Measurements from ENCODE around the gene CZIB. TPM values are rescaled to one million over a fixed set of nuclear protein-coding genes. Genes with fewer than 3 reads are reported as not detected.
A peak's percentile ranks its signal among the peaks of the same experiment; 100 is the strongest.
"Not testable (repeated sequence)": the region's sequence is repeated elsewhere in the genome, so short reads cannot be mapped to it uniquely, and the experiment has no call there.

Gene CZIB
- polyA plus RNA-seq, 3 donors = 86.6 to 90.5 (median 90.2) TPM

DNA sequence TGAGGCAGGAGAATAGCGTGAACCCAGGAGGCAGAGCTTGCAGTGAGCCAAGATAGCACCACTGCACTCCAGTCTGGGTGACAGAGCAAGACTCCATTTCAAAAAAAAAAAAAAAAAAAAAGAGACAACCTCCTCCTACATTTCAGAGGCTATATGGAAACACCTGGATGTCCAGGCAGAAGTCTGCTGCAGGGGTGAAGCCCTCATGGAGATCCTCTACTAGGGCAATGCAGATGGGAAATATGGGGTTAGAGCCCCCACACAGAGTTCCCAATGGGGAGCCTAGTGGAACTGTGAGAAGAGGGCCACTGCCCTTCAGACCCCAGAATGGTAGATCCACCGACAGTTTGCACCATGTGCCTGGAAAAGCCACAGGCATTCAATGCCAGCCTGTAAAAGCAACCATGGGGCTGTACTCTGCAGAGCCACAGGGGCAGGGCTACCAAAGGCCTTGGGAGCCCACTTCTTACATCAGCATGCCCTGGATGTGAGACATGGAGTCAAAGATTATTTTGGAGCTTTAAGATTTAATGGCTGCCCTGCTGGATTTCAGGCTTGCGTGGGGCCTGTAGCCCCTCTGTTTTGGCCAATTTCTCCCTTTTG is 14.2 kb downstream of the CZIB start:
- not testable (repeated sequence) for DNase-seq (ENCODE audit: extremely low read depth in 1 of 11, low read depth in 9 of 11, low spot score in 4 of 11)

DNA sequence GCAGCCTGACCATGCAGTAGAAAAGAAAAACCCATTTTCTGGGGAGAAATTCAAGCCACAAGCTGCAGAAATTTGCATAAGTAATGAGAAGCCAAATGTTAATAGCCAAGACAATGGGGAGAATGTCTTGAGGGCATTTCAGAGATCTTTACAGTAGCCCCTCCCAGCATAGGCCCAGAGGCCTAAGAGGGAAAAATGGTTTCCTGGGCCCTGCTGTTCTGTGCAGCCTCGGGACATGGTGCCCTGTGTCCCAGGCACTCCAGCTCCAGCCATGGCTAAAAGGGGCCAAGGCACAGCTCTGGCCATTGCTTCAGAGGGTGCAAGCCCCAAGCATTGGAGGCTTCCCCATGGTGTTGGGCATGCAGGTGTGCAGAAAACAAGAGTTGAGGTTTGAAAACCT is 14.9 kb downstream of the CZIB start:
- not testable (repeated sequence) for DNase-seq (ENCODE audit: extremely low read depth in 1 of 11, low read depth in 9 of 11, low spot score in 4 of 11)

DNA sequence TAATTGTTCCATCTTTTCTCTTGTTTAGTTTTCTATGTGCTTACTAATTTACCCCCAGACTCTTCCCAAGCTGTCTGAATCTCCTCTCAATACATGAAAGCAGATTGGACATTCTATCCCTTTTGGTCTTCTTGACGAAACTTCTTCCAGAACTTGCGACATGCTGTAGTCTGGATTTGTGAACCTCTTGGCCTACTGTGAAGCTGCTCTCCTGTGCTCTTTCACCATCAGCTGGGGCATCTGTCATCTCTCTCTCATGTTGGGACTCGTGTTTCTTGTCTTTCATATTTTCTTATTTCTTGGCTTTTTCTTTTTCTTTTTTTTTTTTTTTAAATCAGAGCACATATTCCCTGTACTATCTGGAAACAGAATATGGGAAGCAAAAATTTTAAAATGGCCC is 17.0 kb downstream of the CZIB start:
- no peak for DNase-seq (ENCODE audit: extremely low read depth in 1 of 11, low read depth in 9 of 11, low spot score in 4 of 11)

DNA sequence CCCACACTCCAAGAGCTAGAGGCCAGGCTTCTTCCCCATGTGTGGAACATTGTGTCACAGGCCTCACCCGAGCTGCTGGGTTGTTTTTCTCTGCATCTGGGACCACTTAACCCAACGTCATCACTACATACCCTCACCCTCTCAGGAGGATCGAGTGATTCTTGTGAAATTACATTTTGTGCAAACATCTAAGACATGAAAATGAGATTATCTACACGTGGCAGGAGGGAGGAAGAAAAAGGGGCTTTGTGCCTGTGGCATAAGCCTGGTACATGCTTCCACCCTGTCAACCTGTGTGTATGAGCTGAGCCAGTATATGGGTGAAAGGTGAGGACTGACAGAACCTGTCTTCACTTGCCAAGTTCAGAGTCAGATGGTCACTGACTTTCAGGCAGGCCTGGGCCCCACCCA is 22.2 kb downstream of the CZIB start:
- DNase-seq (ENCODE audit: extremely low read depth in 1 of 11, low read depth in 9 of 11, low spot score in 4 of 11) = no peak

DNA sequence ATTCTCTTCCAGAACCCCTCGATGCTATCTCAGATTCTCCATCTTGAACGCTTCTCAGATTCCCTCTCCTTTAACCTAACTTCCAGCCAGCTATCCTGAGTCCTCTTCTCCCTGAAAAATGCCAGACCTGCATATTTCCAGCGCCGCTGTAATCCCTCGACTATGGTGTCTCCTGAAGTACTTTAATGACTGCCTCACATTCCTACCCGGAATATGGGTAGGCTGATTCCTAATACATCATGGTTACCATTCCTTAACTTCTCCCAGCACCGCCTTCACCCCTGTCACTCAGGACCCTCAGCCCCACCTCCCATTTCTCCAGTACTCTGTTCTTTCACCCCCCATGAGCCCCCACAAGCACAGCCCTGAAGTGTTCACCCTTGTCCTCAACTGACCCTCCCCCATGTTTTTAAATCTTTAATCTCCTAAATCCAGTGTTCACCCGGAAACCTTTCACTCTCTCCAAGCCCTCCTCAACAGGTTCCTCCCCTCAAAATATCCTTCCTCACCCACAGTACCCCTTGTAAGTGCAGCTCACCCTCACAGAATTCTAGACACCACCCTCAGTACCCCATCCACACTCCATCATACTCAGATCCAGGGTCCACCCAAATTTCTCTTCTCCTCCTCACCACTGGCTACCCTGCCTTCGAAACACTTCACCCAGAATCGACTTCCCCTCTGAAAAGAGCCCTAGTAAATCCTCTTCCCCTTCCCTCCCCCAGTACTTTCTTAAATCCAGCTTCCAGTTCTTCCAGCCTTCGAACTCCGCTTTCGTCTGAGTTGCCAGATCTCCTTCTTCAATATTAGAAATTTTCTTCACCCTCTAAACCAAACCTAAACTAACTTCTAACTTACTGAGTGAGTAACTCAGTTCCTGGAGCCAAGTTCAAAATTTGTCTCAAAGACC is 22.9 kb downstream of the CZIB start:
- no peak for DNase-seq (ENCODE audit: extremely low read depth in 1 of 11, low read depth in 9 of 11, low spot score in 4 of 11)

DNA sequence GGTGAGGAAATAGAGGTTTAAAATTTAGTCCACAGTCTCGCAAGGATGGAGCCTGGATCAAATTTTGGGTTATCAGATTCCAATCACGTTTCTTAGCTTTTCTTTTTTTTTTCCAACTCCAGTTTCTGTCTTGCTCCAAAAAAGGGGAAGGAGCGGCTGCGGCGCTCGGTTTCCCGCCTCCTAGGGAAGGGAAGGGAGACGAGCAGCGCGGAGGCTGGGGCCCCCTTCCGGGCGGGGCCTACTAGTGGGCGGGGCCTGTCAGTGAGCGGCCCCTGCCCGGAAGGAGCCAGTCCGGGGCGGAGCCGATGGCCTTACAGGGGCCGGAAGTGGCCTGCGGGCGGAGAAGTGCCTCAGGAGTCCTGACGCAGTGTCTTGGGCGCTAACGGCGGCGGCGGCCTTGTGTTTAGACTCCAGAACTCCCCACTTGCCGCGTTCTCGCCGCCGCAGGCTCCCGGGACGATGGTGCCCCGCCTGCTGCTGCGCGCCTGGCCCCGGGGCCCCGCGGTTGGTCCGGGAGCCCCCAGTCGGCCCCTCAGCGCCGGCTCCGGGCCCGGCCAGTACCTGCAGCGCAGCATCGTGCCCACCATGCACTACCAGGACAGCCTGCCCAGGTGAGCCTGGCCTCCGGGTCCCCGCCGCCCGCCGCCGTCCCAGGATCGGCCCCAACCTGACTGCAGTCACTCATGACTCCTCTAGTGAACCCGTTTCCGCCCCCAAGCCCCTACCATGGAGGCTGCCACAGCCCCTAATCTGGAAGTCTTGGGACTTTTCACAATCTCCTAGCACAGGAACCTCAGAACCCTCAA is 23.7 kb downstream of the CZIB start, which contains the start of gene CPT2:
Gene CPT2, plus strand, starts transcription at position 340 of the 806 bp plus-strand sequence. Its CDS starts 120 bp downstream, at position 460.
- peak; percentile 59 to 91 (median 85) for DNase-seq (ENCODE audit: extremely low read depth in 1 of 11, low read depth in 9 of 11, low spot score in 4 of 11)

DNA sequence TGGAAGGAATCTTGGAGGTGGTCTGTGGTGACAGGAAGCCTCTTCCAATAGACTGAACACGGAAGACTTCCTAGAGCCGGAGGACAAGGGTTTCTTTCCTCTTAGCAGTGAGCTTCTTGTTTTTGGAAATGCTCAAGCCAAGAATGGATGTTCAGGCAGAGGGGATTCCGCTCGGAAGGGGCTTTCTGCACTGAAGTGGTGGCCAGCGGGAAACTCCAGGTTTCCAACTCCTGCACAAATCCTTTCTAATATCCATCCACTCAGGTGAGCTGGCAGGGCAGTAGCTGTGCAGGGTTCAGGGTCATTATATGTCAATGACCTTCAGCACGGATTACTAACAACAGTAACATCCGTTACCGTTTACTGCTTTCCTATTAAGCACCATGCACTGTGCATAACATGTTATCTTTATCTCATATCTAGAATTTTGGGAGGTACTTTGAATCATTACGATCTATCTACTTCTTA is 24.4 kb downstream of the CZIB start:
- no peak for DNase-seq (ENCODE audit: extremely low read depth in 1 of 11, low read depth in 9 of 11, low spot score in 4 of 11)

DNA sequence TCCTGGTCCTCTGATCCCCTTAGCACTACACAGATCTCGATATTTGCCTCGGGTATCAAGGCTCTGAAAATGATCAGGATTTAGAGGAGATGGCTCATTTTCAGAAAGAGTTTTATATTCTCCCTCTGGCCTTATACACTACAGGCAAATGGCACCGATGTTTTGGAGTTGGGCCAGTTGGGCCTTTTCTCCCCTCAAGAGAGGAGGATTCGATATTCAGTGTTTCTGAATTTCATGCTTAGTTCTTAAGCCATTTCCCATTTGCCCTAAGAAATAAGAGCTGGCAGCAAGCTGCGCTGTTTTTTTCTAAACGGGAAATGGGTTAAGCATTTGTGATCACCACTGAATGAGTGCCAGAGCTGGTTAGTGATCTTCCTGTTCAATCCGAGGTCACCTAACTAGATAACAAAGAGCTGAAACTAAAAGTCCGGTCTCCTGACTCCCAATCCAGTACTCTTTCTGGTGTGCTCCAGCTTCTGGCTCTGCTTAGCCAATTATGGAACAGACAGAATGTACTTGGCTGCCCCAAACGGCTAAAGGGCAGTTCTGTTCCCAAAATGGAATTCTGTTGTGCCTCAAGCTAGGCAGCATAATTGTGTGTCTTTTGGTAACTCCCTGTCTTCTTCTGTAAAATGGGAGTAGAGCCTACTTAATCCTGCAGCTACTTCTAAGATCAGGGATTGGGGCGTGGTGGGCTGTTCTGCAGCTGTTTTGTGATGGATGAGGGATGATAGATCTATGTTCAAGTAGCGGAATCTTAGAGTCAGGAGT is 25.0 kb downstream of the CZIB start:
- DNase-seq (ENCODE audit: extremely low read depth in 1 of 11, low read depth in 9 of 11, low spot score in 4 of 11) = no peak

DNA sequence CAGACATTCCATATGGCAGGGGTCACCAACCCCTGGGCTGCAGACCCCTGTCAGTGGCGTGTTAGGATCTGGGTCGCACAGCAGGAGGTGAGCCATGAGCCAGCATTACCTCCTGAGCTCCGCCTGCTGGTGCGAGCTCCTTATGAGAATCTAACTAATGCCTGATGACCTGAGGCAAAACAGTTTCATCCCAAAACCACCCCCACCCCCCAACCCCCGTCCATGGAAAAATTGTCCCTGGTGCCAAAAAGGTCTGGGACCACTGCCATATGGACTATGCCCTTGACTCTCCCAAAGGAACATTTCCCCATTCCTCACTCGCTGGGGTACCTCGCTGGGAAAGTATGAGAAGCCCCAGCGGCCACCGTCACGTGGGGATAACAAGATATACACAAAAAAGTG is 30.2 kb downstream of the CZIB start:
- no peak for DNase-seq (ENCODE audit: extremely low read depth in 1 of 11, low read depth in 9 of 11, low spot score in 4 of 11)

DNA sequence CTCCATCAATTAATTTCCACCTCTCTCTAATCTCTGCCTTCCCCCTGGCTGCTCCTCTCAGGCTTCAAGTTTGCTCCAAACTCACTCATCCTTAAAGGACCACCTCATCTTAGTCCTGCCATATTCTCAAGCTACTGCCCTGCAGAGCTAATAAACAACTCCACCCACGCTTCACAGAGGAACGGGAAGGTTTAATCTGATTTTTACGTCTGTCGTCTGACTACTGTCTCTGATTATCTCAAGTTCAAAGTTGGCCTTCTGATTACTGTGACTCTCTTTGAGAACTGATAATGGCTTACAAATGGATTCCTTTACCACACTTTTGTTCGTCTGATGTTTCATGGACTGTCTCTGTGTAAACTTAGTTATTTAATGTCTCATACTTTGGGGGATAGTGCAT is 31.4 kb downstream of the CZIB start:
- DNase-seq (ENCODE audit: extremely low read depth in 1 of 11, low read depth in 9 of 11, low spot score in 4 of 11) = no peak

DNA sequence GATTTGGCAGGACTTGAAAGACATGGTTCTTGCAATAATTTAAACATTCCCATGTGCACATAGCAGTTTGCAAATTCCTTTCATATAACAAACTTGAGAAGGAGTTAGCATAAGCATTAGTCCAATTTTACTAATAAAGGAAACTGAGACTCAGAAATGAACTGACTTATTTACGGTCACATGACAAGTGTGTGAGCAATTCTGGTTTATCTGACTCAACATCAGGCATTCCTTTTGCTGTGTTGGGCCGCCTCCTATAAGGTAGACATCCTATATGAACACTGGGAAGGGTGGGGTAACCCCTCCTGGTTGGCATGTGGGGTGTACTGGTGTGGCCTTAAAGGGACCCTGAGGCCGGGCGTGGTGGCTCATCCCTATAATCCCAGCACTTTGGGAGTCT is 32.3 kb downstream of the CZIB start:
- DNase-seq (ENCODE audit: extremely low read depth in 1 of 11, low read depth in 9 of 11, low spot score in 4 of 11) = no peak

DNA sequence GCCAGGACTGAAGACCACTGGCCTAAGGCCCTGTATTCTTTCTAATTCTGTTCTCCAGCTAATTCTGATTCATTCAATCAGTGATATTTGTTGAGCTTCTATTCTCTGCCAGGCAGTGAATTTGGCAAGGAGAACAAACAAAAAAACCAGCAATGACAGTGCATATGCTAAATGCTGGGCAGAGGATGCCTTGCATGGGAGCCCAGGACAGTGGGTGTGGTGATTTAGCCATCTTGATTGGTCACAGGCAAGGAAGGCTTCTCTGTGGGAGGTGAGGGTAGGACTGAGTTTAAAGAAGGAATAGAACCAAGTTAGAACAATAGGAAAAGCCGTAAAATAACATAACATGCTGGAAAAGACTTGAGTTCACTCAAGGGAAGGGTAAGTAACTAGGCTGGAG is 33.0 kb downstream of the CZIB start:
- no peak for DNase-seq (ENCODE audit: extremely low read depth in 1 of 11, low read depth in 9 of 11, low spot score in 4 of 11)

DNA sequence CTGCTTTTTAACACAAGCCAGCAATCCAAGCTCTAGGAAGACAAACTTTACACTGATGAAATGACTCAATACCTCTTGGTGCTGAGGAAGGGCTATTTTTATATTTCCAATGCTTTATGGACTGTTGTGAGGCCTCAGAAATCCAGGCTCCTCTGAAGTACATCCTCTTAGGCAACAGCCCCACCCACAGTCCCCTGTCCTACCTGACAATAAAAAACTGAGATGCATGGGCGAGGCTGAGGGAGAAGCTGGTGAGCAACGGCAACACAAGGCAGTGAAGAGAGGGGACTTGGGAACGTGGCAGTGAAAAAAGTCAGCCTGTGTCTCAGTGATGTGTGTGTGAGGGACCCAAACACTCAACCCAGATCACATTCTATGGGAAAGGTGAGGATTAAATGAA is 33.9 kb downstream of the CZIB start:
- DNase-seq (ENCODE audit: extremely low read depth in 1 of 11, low read depth in 9 of 11, low spot score in 4 of 11) = no peak

DNA sequence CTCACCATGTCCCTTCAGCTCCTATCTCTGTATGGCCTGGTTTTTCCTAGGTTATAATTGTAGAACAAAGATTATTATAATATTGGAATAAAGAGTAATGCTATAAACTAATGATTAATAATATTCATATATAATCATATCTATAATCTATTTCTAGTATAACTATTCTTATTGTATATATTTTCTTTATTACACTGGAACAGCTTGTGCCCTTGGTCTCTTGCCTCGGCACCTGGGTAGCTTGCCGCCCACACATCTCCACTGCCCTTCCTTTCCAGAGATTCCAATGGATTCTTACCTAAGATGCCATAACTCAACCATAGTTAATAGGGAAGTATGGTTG is 34.5 kb downstream of the CZIB start:
- not testable (repeated sequence) for DNase-seq (ENCODE audit: extremely low read depth in 1 of 11, low read depth in 9 of 11, low spot score in 4 of 11)

DNA sequence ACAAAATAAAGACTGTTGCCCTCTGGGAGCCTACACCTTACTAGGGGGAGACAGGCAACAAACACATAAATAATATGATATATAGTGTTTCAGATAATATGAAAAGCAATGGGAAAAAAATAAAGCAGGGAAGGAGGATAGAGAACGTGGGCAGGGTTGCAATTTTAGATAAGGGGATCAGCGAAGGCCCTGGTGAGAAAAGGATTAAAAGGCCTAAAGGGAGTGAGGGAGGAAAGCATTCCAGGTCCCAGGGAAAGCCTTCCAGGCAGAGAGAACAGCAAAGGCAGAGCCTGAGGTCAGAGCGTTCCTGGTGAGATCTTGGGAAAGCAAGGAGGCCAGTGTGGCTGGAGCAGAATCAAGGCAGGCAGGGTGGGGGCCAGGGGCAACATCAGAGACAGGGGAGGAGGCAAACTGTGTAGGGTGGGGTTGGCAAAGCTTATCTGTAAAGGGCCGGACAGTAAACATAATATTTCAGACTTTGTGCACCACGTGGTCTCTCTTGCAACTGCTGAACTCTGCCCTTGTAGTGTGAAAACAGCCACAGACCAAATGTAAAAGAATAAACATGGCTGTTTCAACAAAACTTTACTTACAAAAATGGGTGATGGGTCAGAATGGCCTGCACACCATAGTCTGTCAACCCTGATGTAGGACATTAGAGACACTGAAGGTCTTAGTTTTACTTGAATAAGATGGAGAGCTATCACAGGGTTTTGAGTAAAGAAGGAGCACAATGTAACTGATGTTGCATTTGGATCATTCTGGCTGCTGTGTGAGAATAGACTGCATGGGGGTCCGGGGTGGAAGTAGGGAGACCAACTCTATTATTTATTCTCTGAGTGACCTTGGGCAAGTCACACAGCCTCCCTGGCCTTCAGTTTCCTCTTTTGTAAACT is 37.1 kb downstream of the CZIB start:
- DNase-seq (ENCODE audit: extremely low read depth in 1 of 11, low read depth in 9 of 11, low spot score in 4 of 11) = no peak

DNA sequence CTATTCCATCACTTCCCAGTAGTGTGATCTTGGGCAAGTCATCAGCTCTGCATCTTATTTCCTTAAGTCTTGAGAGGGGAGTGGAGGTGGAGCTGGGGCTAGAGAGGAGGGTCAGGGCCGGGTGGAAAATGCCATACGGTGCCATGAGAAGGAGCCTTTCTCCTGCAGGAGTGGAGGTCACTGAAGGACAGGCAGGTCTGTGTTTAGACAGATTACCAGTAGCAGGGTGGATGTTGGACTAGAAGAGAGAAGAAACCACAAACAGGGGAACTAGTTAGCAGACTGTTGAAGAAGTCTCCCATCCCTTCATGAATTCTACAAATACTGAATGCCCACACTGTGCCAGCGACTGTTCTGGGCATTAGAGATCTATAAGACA is 37.7 kb downstream of the CZIB start:
- no peak for DNase-seq (ENCODE audit: extremely low read depth in 1 of 11, low read depth in 9 of 11, low spot score in 4 of 11)

DNA sequence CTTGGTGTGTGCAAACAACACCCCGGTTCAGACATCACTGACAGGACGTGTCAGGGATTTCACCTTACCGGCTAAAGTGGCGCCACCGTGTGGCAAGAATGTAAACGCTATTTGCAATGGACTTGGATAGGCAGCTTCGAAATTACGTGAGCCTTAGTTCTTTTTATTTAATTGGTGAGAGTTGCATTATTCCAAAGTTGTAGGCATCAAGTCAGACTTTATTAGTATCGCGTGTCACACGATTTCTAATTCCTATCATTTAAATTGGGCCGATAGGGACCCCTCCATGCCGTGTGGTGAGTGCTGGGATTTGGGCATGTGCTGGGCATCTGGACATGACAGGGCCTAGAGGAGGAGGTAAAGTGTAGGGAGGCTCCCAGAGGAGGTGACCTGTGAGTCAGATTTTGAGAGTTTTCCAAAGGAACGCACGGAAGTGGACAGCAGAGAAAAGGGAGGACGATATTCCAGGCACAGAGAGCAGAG is 38.3 kb downstream of the CZIB start:
- DNase-seq (ENCODE audit: extremely low read depth in 1 of 11, low read depth in 9 of 11, low spot score in 4 of 11) = peak; percentile 65 to 85 (median 76)

DNA sequence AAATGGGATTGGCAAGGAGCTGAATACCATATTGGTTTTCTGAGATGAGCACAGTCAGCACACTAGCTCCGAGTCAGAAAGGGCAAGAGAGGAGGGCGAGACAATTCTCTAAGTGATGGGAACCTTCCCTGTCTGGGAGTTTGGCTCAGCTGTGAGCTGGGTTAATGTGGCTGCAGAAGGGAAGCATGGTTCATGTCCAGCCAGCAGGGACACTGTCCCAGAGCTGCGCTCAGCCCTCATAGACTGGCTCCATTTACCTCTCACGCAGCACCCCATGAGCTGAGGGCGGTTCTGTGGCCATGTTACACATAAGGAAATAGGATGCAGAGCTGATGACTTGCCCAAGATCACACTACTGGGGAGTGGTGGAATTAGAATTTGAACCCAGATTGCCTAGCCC is 39.5 kb downstream of the CZIB start:
- DNase-seq (ENCODE audit: extremely low read depth in 1 of 11, low read depth in 9 of 11, low spot score in 4 of 11) = no peak
